SH-SY5Y (cell line): ENCODE results near the gene DEPDC5.

Source experiments
- GATA2 ChIP-seq: IDR thresholded peaks from 2 replicates; pipeline ENCODE4 v1.6.1; 2011; ENCODE audit warnings: mild to moderate bottlenecking, low read depth, low read length
- GATA3 ChIP-seq: IDR thresholded peaks from 2 replicates; pipeline ENCODE4 v1.6.1; 2011; ENCODE audit warnings: low read depth, mild to moderate bottlenecking, low read length, moderate library complexity

DNA sequence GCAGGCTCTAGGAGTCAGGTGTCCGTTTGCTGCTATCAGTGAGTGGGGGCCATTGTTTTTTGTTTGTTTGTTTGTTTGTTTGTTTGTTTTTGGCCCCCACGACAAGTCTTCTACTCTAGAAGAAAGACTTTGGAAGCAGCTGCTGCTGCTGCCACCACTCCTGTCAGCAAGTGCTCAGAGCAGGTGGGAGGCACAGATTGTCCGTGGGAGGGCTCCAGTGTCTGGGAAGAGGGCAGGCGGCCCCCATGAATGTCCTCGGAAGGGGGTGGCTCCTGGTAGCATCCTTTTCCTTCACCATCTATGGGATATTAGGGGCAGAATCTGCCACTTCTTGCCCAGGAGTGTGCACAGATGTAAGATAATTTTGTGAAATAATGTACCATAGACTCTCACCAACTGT is 152.8 kb downstream of the DEPDC5 start:
- TF ChIP-seq GATA2 (no peak), GATA3 (no peak)
